HK-2 (cell line): Measurements from ENCODE around the gene RAPGEF5.
"Not testable (repeated sequence)": the region's sequence is repeated elsewhere in the genome, so short reads cannot be mapped to it uniquely, and the experiment has no call there.

ENCODE experiments used
- DNase-seq: peaks from one replicate; pipeline ENCODE4 v3.0.0-alpha.2; 2018; ENCODE audit not compliant: unreplicated experiment

RAPGEF5 gene

GRCh38 chr7:22117222-22117621 lies 239.7 kb downstream of the RAPGEF5 start:
- DNase-seq, result no peak

- DNase-seq, result no peak
These were observed 240.4 kb downstream of the RAPGEF5 start for GRCh38 chr7:22116451-22117030.

- DNase-seq, result no peak
These were observed 241.3 kb downstream of the RAPGEF5 start for GRCh38 chr7:22115689-22116088.

- no peak for DNase-seq
These were observed 242.4 kb downstream of the RAPGEF5 start for GRCh38 chr7:22114440-22114981.

GRCh38 chr7:22113041-22113440 lies 243.9 kb downstream of the RAPGEF5 start:
- DNase-seq, result no peak

- no peak for DNase-seq
These were observed 245.3 kb downstream of the RAPGEF5 start for GRCh38 chr7:22111661-22112060.

GRCh38 chr7:22110881-22111280 lies 246.1 kb downstream of the RAPGEF5 start:
- DNase-seq, result no peak

- DNase-seq, result peak; percentile 70
These were observed 246.6 kb downstream of the RAPGEF5 start for GRCh38 chr7:22110227-22110839.

- DNase-seq, result peak; percentile 7
These were observed 247.2 kb downstream of the RAPGEF5 start for GRCh38 chr7:22109761-22110160.

- no peak for DNase-seq
These were observed 248.7 kb downstream of the RAPGEF5 start for GRCh38 chr7:22108151-22108845.

GRCh38 chr7:22105550-22105949 lies 251.4 kb downstream of the RAPGEF5 start:
- no peak for DNase-seq

- DNase-seq, result no peak
These were observed 262.3 kb downstream of the RAPGEF5 start for GRCh38 chr7:22094413-22095342.

- DNase-seq, result no peak
These were observed 263.0 kb downstream of the RAPGEF5 start for GRCh38 chr7:22093936-22094335.

- no peak for DNase-seq
These were observed 264.0 kb downstream of the RAPGEF5 start for GRCh38 chr7:22093001-22093400.

- not testable (repeated sequence) for DNase-seq
These were observed 265.9 kb downstream of the RAPGEF5 start for GRCh38 chr7:22090958-22091525.

GRCh38 chr7:22090512-22090911 lies 266.4 kb downstream of the RAPGEF5 start:
- DNase-seq, result no peak

- no peak for DNase-seq
These were observed 266.8 kb downstream of the RAPGEF5 start for GRCh38 chr7:22090107-22090506.

GRCh38 chr7:22088827-22089226 lies 268.1 kb downstream of the RAPGEF5 start:
- DNase-seq, result no peak

- DNase-seq, result no peak
These were observed 269.1 kb downstream of the RAPGEF5 start for GRCh38 chr7:22087861-22088260.

GRCh38 chr7:22083704-22084240 lies 273.2 kb downstream of the RAPGEF5 start:
- DNase-seq, result peak; percentile 33
